HG03060 (cell line): Measurements from ENCODE around the gene ALOX5AP.

ENCODE experiments used
- ATAC-seq: cut with Tn5 transposase; IDR thresholded peaks from one replicate; pipeline ENCODE4 v1.9.1; 2021; ENCODE audit warnings: low read depth, moderate number of reproducible peaks; ENCODE audit not compliant: unreplicated experiment

The ALOX5AP gene

GRCh38 chr13:30791354-30792001, 56.1 kb downstream of the ALOX5AP start:
- no peak for ATAC-seq

GRCh38 chr13:30792285-30793000, 57.1 kb downstream of the ALOX5AP start:
- ATAC-seq = no peak

GRCh38 chr13:30796132-30796572, 60.8 kb downstream of the ALOX5AP start:
- no peak for ATAC-seq

GRCh38 chr13:30796631-30797601, 61.6 kb downstream of the ALOX5AP start:
- no peak for ATAC-seq

GRCh38 chr13:30797847-30798535, 62.6 kb downstream of the ALOX5AP start:
- no peak for ATAC-seq

- ATAC-seq = no peak
Measured at GRCh38 chr13:30798776-30799355, 63.5 kb downstream of the ALOX5AP start.

- ATAC-seq = no peak
Measured at GRCh38 chr13:30799356-30799824, 64.0 kb downstream of the ALOX5AP start.

GRCh38 chr13:30800107-30800506, 64.8 kb downstream of the ALOX5AP start:
- no peak for ATAC-seq

GRCh38 chr13:30802501-30802900, 67.2 kb downstream of the ALOX5AP start:
- ATAC-seq = no peak

- ATAC-seq = peak; percentile 66
Measured at GRCh38 chr13:30802953-30803478, 67.7 kb downstream of the ALOX5AP start.

- ATAC-seq = no peak
Measured at GRCh38 chr13:30803749-30804148, 68.4 kb downstream of the ALOX5AP start.

GRCh38 chr13:30804474-30804873, 69.1 kb downstream of the ALOX5AP start:
- no peak for ATAC-seq

GRCh38 chr13:30805132-30805537, 69.8 kb downstream of the ALOX5AP start:
- ATAC-seq = no peak

GRCh38 chr13:30805603-30806011, 70.3 kb downstream of the ALOX5AP start:
- no peak for ATAC-seq

- ATAC-seq = no peak
Measured at GRCh38 chr13:30806784-30807183, 71.4 kb downstream of the ALOX5AP start.

- ATAC-seq = no peak
Measured at GRCh38 chr13:30807392-30807791, 72.0 kb downstream of the ALOX5AP start.

- no peak for ATAC-seq
Measured at GRCh38 chr13:30808600-30808999, 73.3 kb downstream of the ALOX5AP start.

- ATAC-seq = no peak
Measured at GRCh38 chr13:30809787-30810186, 74.4 kb downstream of the ALOX5AP start.

- ATAC-seq = no peak
Measured at GRCh38 chr13:30810261-30810701, 74.9 kb downstream of the ALOX5AP start.

- ATAC-seq = no peak
Measured at GRCh38 chr13:30810801-30811200, 75.5 kb downstream of the ALOX5AP start.
